SK-N-MC (cell line): ENCODE measurements around the gene ALDH1A2.

Source experiments
- EZH2 ChIP-seq: fragments of 200-600 bp; sonication (generic); IDR thresholded peaks from one replicate; pipeline ENCODE4 v1.6.1; 2017; ENCODE audit warnings: antibody characterized with exemption
- FOXP2 ChIP-seq: optimal IDR thresholded peaks from 2 replicates; pipeline ENCODE3; 2011; ENCODE audit warnings: mild to moderate bottlenecking, moderate library complexity; ENCODE audit not compliant: insufficient read depth; ENCODE audit errors: extremely low read length, control extremely low read depth
- POLR2AphosphoS5 ChIP-seq: IDR thresholded peaks from 2 replicates; pipeline ENCODE4 v1.6.1; 2012; ENCODE audit warnings: mild to moderate bottlenecking, low read depth, low read length, borderline replicate concordance

DNA sequence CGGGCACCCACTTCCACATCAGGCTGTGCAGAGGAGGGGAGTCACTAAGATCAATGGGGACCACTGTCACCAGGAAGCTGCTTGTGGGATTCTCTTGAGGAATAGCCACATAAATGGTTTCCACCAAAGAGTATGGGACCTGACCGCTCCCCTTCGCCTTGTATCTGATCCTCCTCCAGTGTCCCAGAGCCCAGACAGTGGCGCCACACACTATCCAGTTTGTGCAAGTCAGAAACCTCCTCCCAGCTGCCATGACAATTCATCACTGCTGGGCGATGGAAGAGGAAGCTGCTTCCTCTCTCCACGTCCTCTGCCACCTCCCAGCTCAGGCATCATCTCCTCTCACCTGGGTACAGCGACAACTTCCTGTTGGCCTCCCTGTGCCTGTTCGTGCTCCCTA, 147.5 kb downstream of the ALDH1A2 start:
- TF ChIP-seq EZH2 (no peak), POLR2AphosphoS5 (no peak), FOXP2 (no peak)
